Dermis microvascular lymphatic vessel endothelial cell (primary cell): ENCODE results near the gene SEPTIN2. TPM values are rescaled to one million over a fixed set of nuclear protein-coding genes. Genes with fewer than 3 reads are reported as not detected.
"Not testable (repeated sequence)": the region's sequence is repeated elsewhere in the genome, so short reads cannot be mapped to it uniquely, and the experiment has no call there.

Experiments used
- DNase-seq, 2 donors: peaks; one replicate each; pipeline versions ENCODE4 v3.0.0 to v3.0.0-alpha.2; 2010; ENCODE audit warnings: low read depth in 2 of 2
- total RNA-seq: library from RNA; depleted of rRNA; stranded (reverse); fragments of >200 nt; gene quantifications from 2 replicates; pipeline ENCODE4 v1.2.1, GENCODE V29; 2014

The SEPTIN2 gene
- total RNA-seq, 1 donor from 2014 or later: 383 TPM

DNA sequence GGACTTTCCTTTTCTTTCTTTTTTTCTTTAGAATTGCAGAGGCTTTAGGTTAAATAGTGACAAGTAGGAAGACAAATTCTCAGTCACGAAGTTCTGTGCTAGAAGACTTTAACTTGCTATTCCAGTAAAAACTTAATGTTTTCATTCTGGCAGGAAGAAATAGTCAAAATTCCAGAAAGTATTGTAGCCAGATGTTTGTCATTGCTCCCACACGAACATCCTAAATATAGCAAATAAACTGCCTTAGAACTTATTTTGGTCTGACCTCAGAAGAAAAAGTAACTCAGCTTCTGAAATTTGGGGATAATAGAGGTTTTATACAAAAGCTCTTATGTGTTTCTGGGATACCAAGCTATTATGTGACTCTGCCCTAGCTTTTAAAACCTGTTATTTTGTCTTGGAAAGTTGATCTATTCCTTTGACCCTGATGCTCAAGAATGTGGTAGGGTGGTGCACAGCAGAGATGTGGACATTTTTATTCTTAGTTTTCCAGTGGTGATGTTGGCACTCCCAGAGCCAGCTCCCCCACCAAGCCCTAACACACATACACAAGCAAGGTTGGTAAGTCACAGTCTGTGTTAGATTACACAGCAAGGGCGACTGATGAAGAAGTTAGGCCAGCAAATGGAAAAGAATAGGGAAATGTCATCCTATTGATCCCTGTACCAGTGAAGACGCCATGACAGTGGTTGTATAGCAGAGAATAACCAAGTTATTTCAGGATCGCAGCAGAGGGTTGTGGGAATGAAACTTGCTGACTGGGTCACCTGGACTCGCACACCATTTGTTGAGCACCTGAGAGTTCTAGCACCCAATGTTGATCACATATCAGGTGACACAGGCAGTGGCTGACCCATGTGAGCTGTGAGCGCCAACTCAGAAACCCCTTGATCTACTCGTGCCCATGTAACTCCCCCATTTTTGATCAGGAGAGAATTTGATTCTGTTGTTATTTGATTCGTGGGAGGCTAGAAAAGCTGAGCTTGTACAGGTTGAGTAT lies 64.1 kb downstream of the SEPTIN2 start:
- DNase-seq: no peak

GRCh38 chr2:241381872-241382271 lies 66.1 kb downstream of the SEPTIN2 start:
- DNase-seq: peak; percentile 38 to 63

DNA sequence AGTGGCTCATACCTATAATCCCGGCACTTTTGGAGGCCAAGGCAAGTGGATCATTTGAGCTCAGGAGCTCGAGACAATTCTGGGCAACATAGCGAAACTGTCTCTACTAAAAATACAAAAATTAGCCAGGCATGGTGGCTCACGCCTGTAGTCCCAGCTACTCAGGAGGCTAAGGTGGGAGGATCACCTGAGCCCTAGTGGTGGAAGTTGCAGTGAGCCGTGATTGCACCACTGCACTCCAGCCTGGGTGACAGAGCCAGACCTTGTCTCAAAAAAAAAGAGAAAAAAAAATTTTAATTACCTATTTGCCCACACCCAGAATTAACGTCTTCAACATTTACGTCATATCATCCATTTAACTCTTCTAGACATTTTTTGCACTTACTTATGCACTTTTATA lies 69.7 kb downstream of the SEPTIN2 start:
- not testable (repeated sequence) for DNase-seq

DNA sequence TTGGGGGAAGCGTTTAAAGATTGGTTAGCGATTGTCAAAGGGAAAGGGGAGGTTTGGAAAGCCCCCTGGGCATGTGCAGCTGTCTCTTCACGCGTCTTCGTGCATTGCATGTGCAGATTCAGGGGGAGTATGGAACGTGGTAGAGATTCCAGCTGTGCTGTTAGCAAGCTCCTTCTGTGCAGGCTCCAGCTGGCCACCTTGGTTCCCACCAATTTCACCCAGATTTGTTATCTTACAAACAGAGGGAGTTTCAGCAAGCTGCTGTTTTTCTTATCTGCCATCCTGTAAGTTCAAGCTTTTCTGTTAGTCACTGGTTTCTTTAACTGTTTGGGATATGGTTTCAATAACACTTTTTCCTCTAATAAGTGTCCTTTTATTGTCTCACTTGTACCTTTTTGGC lies 70.8 kb downstream of the SEPTIN2 start:
- DNase-seq: no peak

DNA sequence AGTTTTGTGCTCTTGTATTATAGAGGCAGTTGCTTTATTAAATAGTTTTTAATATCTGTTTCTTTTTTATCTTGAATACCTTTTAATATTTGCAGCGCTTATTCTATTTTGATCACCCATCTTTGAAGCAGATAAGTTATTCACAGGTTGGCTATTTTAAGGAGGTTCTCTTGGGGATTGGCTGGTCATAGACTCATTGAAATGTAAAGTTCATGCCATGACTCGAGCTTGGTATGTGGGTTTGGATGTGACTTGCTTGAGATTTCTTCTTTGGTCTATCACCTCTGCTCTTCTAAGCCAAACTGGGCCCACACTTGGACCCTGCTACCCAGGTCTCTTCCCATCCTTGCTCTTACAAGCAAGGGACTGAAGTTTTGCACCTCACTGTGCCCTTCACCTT lies 74.0 kb downstream of the SEPTIN2 start:
- no peak for DNase-seq

GRCh38 chr2:241390301-241391206 lies 74.8 kb downstream of the SEPTIN2 start:
- peak in 1 of 2 donors; percentile 42 for DNase-seq

DNA sequence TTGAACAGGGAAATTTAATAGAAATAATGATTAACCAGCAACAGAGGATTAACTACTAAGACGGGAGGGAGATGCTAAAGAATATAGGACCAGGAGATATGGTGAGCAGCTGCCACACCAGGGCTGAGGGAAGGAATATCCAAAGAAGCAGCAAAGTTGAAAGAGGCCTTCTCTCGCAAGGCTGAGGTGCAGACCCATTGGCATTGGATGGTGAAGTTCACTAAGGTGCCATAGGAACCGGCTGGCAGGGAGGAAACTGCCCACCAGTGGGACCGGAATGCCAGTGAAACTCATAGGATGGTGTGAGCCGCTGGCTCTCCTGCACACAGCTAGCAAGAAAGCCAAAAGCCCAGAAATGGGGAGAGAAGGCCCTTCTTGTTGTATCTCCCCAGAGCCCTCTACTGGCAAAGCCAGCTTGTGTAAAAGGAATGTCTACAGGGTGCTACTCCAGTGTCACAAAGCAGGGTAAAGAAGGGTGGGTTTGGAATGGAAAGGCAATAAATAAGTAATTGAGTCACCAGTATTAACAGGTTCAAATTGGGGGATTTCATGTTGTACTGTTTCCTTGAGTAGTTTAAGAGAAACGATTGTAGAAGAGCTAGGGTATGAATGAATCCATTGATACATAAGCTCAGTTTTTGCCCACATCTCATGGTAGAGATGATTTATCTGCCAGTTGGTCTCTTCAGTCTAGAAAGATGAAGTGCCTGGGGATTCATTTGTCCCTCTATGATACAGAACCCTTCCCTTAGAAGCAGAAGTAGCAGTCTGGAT lies 76.4 kb downstream of the SEPTIN2 start:
- DNase-seq: peak; percentile 40 to 50

DNA sequence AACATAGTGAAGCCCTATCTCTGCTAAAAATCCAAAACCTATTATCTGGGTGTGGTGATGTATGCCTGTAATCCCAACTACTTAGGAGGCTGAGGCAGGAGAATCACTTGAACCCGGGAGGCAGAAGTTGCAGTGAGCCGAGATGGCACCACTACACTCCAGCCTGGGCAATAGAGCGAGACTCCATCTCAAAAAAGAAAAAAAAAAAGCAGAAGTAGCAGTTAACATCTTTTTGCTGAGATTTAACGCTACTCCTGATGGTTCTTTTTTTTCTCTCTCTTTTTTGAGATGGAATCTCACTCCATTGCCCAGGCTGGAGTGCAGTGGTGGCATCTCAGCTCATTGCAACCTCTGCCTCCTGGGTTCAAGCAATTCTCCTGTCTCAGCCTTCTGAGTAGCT lies 77.0 kb downstream of the SEPTIN2 start:
- DNase-seq: not testable (repeated sequence)

DNA sequence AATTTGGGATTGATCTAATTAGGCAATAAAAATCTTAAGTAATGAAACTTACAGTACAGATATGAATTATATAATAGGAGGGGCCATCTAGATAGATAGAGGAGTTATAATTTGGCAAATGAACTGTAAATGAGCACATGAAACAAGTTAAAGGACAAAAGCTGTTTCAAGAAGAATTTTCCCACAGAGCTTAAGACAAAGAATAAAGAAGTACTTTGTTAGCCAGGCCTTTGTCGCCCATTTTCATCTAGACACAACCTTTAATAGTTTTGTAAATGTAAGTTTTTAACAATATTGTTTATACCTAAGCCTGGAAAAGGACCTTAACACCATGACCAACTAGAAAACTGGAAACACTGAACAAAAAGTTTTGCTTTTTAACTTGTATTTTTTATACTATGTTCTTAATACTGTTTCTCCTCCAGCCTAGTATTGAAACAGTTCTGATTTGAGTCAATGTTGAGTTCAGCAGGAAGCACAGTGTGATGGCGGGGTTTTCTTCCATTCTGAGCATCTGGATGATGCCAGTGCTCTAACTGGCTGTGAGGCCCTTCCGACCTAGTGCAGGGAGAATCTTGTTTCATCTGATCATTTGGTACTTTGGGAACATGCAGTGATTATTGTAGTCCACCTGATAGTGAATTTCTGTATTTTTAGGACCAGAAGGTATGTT lies 77.9 kb downstream of the SEPTIN2 start:
- DNase-seq: no peak

DNA sequence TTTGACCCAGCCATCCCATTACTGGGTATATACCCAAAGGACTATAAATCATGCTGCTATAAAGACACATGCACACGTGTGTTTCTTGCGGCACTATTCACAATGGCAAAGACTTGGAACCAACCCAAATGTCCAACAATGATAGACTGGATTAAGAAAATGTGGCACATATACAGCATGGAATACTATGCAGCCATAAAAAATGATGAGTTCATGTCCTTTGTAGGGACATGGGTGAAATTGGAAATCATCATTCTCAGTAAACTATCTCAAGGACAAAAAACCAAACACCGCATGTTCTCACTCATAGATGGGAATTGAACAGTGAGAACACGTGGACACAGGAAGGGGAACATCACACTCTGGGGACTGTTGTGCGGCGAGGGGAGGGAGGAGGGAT lies 81.1 kb downstream of the SEPTIN2 start:
- not testable (repeated sequence) for DNase-seq

DNA sequence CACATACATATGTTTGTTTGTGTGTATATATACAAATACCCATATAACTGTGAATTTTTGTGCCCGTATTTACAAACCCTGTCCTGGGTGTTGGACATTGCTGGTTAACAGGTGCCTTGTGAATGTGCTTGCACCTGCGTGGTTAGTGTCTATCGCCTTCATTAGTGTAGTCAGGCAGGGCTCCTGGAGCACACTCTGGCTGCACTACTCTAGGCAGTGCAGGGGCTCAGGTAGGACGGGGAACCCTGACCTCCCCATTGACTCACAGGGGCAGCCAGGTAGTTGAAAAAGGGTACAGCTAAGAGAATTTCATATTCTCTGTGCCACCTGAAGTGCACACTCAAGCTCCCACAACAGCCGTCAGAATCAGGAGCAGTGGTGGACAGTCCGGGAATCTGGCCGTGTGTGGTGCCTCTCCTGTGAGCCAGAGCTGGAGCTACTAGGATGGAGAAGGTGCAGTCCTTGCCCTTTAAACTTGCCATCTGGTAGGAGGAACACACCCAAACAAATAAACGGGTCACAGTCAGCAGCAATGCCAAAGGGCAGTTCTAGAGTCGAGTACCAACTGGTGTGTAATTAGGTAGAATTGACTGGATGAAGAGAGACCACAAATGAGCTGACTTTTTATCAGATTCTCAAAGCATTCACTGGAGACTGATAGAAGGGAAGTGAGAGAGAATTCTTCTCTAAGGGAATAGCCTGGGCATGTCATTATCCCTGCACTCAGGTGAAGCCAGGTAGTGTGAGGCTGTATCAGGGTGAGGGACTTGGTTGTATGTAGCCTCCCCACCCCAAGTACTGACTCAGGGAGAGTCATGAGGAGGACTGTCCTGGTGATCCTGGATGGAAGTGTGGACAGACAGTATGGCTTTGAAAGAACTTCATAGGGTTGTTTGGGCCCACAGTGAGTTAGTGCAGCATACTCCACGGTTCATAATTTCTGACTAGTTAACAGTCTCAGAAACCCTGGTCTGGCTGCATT lies 84.5 kb downstream of the SEPTIN2 start:
- DNase-seq: no peak

Other genes with a start within 250 kb of the SEPTIN2 start
- 28.2 and 33.1 TPM in 2 replicates for gene MTERF4, start 213.6 kb upstream of the SEPTIN2 start, total RNA-seq
- gene PASK, start 166.5 kb upstream of the SEPTIN2 start, total RNA-seq: 5.8 and 13.0 TPM in 2 replicates
- gene PPP1R7, start 165.5 kb upstream of the SEPTIN2 start, total RNA-seq: 45.0 and 50.5 TPM in 2 replicates
- 1.0 and 2.7 TPM in 2 replicates for gene ANO7, start 127.2 kb upstream of the SEPTIN2 start, total RNA-seq
- gene HDLBP, start 253 bp upstream of the SEPTIN2 start, total RNA-seq: 660 and 780 TPM in 2 replicates
- 29.4 and 37.0 TPM in 2 replicates for gene FARP2, start 40.4 kb downstream of the SEPTIN2 start, total RNA-seq
- 276 and 296 TPM in 2 replicates for gene STK25, start 192.7 kb downstream of the SEPTIN2 start, total RNA-seq
- 32.0 and 71.7 TPM in 2 replicates for gene BOK, start 242.8 kb downstream of the SEPTIN2 start, total RNA-seq